22Rv1 (cell line): ENCODE results near the gene TMEM178B.
"Not testable (repeated sequence)": the region's sequence is repeated elsewhere in the genome, so short reads cannot be mapped to it uniquely, and the experiment has no call there.

Experiments used
- H3K27ac ChIP-seq: fragments of 450-650 bp; 2 replicates; pipeline ENCODE4 v1.5.1; 2017
- CTCF ChIP-seq: fragments of 450-650 bp; IDR thresholded peaks from 2 replicates; pipeline ENCODE4 v1.5.1; 2017; ENCODE audit warnings: mild to moderate bottlenecking
- ZFX ChIP-seq: fragments of 450-650 bp; IDR thresholded peaks from 2 replicates; pipeline ENCODE4 v1.6.1; 2017; ENCODE audit warnings: antibody characterized with exemption, borderline replicate concordance

The TMEM178B gene

DNA sequence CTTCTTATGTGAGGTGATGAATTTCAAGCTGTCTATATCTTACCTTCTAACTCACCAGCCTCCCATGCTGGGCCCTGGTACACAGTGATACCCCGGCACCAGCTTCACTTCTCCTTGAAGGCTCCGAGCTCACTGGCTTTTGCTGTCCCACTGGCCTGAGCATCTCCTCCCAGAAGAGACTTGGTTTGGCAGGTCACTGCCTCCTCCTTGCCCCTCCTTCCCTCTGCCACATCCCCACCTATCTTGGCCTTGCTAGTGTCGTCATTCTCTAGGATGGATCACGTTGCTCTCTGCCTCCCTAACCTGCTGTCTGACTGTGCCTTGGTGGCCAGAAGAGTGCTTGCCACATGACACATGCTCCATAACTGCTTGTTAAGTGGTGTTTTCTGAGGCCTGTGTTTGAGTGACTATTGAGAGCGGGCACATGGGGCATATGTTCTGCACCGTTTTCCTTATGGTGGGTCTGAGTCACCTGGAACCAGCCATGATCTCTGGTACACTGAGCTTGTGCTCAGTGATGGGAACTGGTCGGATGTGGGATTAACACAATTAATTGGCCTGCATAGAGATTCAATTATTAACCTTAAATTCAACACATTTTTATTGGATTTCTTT lies 86.5 kb downstream of the TMEM178B start:
- H3K27ac ChIP-seq: no peak overlapping the region
- TF ChIP-seq ZFX (no peak), CTCF (no peak)

DNA sequence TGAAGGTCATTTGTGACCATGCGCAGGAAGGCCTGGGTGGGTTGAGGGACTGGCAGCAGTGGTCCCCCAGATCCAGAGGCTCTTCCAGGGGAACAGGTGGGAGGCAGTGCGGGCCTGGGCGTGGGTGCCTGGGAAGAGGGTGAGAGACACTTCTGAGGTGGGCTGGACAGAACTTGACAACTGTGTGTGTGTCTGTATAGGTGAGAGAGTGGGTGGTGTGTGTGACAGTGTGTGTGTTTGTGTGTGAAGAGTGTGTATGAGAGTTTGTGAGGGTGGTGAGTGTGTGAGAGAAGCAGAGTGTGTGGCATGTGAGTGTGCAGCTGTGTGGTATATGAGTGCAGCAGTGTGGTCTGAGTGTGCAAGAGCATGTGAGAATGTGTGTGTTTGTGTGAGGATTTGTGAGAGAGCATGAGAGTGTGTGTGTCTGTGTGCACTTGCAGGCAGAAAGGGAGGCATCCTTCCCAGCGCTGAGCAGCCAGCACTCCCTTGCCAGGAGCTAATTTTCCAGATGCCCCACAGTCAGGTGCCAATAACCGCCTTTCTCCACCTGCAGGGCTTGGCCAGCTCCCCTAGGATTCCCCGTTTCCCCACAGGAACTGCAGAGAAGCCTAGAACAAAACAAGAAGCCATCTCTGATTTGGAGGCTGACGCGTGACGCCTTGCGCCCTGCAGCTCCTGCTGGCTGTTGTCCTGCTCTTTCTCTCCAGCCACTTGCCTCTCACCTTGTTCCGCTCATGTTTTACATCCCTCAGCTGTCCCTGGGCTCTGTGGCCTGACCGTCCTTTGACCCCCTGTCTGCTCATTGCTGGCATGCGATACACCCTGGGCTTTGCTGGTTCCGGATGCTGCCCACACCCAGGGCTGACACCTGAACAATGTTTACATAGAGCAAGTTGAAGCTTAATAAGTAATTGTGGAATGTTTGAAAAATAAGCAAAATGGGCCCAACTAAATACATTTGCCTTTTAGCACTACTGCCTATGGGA lies 88.0 kb downstream of the TMEM178B start:
- TF ChIP-seq ZFX (no peak), CTCF (no peak)
- no peak overlapping the region for H3K27ac ChIP-seq

GRCh38 chr7:141165521-141165920 lies 91.7 kb downstream of the TMEM178B start:
- TF ChIP-seq CTCF: no peak
- TF ChIP-seq ZFX: no peak
- H3K27ac ChIP-seq: no peak overlapping the region

DNA sequence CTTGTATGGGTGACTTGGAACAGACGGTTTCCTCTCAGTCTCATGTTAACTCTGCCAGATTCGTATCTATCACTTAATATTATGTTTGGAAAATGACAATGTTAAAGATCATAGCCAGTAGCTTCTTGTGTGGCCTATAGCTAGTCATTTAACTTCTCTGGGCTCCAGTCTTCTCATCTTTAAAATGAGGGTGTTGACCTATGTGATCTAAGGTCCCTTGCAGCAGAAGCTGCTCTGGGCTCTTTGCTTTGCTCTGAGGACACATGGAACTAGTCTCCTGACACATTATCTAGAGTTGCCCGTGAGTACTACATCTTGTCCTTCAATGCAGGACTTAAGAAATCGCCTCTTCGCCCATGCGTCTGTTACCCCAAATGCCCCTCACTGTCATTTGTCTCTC lies 93.1 kb downstream of the TMEM178B start:
- H3K27ac ChIP-seq: no peak overlapping the region
- no peak for TF ChIP-seq CTCF
- no peak for TF ChIP-seq ZFX

- H3K27ac ChIP-seq: no peak overlapping the region
- TF ChIP-seq ZFX (no peak), CTCF (no peak)
These were observed 93.6 kb downstream of the TMEM178B start for GRCh38 chr7:141167381-141167964.

DNA sequence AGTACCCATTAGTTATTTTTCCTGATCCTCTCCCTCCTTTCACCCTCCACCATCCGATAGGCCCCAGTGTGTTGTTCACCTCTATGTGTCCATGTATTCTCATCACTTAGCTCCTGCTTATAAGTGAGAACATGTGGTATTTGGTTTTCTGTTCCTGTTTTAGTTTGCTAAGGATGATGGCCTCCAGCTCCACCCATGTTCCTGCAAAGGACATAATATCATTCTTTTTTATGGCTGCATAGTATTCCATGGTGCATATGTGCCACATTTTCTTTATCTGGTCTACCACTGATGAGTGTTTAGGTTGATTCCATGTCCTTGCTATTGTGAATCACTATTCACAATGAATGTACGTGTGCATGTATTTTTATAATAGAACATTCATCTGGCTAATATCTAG lies 95.3 kb downstream of the TMEM178B start:
- not testable (repeated sequence) for H3K27ac ChIP-seq

DNA sequence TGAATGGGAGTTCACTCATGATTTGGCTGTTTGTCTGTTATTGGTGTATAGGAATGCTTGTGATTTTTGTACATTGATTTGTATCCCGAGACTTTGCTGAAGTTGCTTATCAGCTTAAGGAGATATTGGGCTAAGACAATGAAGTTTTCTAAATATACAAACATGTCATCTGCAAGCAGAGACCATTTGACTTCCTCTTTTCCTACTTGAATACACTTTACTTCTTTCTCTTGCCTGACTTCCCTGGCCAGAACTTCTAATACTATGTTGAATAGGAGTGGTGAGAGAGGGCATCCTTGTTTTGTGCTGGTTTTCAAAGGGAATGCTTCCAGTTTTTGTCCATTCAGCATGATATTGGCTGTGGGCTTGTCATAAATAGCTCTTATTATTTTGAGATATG lies 101.9 kb downstream of the TMEM178B start:
- H3K27ac ChIP-seq: not testable (repeated sequence)

- H3K27ac ChIP-seq: not testable (repeated sequence)
These were observed 103.3 kb downstream of the TMEM178B start for GRCh38 chr7:141177120-141177519.
